HG03175 (cell line): ENCODE data around the gene TRIM4.

Source experiments
- ATAC-seq: cut with Tn5 transposase; IDR thresholded peaks from one replicate; pipeline ENCODE4 v1.9.1; 2021; ENCODE audit warnings: mild to moderate bottlenecking, moderate library complexity; ENCODE audit not compliant: unreplicated experiment

TRIM4 gene

GRCh38 chr7:99848420-99849216, 70.7 kb downstream of the TRIM4 start:
- no peak for ATAC-seq

GRCh38 chr7:99844328-99844727, 75.0 kb downstream of the TRIM4 start:
- no peak for ATAC-seq

- ATAC-seq = no peak
Observed at GRCh38 chr7:99843808-99844207, 75.5 kb downstream of the TRIM4 start.

GRCh38 chr7:99842926-99843325, 76.4 kb downstream of the TRIM4 start:
- ATAC-seq = no peak
